Testis (tissue), 2 donors: ENCODE results near the gene FOXE1.

ENCODE experiments used
- CTCF ChIP-seq, 3 experiments: fragments of 450-650 bp in 2 of 3; fragments of 200-600 bp in 1 of 3; sonication (generic) in 1 of 3; IDR thresholded peaks; one replicate each; pipeline ENCODE4 v1.5.1; 2016 to 2019; ENCODE audit warnings: antibody characterized with exemption in 3 of 3, mild to moderate bottlenecking in 2 of 3, moderate library complexity in 1 of 3
- POLR2A ChIP-seq: fragments of 450-650 bp; IDR thresholded peaks from one replicate; pipeline ENCODE4 v1.6.1; 2017; ENCODE audit warnings: antibody characterized with exemption, mild to moderate bottlenecking, moderate library complexity

- no peak for TF ChIP-seq CTCF (IDR thresholded peaks at IDR 0.05)
- no peak for TF ChIP-seq POLR2A
These were observed 13.8 kb downstream of the FOXE1 start for GRCh38 chr9:97866848-97867247.
